Fibroblast of skin of scalp (primary cell): ENCODE data around the gene TSPOAP1.
"Not testable (repeated sequence)": the region's sequence is repeated elsewhere in the genome, so short reads cannot be mapped to it uniquely, and the experiment has no call there.

Experiments
- DNase-seq: peaks from one replicate; pipeline ENCODE4 v3.0.0-alpha.2; 2013

Gene TSPOAP1

DNA sequence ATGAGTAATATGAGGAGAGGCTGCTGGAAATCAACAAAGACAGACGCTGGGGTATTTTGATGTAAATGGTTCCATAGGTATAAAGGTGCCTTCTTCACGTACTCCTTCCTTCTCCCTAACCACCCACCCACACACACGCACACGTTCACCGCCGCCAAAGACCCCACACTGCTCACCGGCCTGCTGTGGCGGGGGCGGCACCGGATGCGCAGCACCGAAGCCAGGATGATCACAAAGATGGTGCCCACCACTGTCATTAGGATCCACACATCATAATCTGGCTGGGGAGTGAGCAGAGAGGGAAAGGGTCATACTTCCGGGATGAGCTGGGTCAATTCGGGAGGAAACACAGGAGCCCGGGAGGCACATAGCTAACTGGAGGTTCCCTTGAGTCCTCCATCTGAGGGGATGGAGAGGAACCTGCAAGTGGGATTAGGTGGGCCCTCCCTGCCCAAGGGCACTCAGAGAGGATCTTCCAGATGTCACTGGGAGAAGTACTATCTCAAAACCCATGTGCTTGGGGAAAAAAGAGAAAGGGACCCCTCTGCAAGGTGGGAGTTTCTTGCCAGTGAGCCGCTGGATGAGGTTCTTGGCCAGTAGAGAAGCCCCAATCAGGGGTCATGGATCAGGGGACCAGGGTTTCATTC lies 33.9 kb upstream of the TSPOAP1 start:
- no peak for DNase-seq

DNA sequence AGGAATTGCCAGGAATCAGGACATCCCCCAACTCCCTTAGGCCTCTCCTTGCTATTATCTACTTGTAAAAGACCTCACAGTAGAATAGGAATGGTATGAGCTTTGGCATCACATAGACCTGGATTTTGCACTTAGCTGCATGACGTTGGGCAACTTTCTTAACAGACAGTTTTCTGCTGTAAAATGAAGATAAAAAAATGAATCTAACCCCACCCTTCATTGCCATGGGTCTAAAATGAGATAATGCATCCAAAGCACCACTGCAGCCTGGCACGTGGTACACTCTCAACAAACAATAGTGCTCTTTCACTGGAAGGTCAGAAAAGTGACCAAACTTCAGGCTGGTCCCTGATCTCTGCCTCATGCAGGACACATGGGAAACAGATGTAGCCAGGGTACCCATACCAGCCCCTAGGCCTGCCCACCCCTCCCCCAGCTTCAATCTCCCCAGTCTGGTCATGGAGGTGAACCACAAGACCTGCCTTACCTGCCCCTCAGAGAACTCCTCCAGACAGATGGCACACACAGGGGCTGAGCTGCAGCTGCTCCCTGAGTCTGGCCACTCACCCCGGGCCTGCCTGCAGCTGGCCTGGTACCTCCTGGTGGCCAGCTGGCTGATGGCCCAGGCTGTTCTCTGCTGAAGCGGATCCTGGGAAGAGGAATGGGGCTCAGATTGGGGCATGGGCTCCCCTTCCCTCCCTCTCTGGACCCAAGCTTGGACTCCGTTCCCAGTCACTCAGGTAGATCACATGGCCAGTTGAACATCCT lies 31.9 kb upstream of the TSPOAP1 start:
- DNase-seq, result no peak

DNA sequence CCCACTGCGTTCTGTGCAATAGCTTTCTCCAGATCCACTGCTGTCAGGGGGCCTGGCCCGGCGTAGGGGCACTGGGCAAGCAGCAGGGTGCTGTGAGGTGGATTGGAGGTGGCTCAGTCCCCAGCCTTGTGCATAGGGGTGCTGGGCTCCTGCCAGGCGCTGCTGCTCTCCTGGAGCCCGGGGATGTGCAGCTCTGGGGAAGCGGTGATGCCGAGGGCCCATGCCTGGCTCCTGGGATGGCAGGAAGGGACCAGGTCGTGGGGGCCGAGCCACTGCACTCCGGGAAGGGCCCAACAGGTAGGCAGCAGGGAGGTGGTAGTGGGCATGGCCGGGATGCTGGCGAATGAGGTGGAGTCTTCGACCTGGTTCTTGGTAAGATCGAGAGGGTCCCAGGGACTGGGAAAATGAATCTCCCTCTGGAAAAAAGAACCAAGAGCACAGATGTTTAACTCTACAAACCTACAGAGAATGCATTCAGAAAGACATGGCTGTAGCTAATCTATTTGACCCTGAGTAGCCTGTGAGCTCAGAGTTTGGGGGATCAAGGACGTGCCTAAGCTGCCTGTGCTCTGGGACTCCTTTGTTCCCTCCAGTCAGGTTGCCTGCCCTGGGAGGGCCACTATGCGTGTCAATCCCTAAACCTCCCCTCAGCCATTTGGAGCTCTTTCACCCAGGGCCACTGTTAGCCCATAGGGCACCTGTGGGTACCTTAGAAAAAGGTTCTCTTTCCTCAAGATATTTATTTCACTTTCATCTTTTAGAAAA lies 30.0 kb upstream of the TSPOAP1 start:
- DNase-seq, result no peak

DNA sequence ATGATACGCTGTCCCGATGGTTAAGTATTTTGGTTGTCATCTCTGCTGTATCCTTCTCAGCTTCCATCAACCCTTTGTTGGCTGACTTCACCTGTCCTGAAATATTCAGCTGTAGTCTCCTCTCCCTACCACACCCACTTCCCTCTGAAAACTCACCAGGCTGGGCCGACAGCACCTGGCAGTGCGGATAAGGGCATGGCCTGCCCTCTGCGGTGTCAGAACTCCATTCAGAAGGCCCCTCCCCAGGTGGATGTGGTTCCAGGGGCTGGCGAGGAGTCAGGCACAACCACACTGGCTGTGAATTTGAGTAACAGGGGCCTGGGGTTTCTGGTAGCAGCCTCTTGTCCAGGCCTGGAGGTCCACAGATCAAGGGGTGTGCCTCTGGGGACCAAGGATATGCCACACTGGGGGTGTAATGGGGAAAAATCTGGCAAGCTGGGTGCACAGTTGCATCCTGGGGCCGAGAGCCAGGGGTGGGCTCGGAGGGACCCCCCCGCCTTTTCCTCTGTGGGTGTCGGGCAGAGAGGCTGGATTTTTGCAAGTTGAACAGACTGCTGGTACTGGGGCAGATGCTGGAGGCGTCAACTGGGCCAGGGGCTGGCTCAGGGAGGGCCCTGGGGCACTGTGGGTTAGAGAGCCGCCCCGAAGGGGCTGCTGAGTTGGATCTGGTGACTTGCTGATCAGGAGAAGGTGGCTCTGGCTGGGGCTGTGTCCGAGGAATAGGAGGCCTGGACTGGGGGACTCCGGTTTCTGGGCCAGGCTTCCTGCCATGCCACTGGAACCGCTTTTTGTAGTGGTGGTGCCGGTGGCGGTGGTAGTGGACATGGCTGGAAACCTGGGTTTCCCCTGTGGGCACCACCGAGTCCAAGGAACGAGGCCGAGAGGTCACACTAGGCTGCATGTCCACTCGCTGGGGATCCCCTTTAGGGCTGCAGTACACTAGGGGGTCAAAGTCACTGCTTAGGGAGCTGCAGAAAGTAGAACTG lies 29.0 kb upstream of the TSPOAP1 start:
- no peak for DNase-seq

DNA sequence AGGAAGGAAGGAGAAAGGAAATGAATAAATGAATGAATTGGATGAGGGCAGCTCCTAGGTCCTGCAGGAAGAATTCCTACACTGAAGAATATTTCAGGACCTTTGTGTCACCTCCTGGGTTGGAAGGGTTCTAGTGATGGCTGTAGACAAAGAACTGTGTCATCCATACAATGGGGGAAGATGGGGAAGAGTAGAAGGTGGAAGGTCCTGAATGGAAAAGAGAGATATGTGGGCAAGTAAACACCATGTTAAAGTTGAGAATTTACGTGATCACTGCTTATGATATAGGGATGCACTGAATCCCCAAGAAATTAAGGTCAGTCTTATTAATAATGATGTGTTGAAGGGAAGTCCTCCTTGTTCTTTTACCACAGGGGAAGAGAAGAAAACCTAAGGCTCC lies 27.6 kb upstream of the TSPOAP1 start:
- no peak for DNase-seq

DNA sequence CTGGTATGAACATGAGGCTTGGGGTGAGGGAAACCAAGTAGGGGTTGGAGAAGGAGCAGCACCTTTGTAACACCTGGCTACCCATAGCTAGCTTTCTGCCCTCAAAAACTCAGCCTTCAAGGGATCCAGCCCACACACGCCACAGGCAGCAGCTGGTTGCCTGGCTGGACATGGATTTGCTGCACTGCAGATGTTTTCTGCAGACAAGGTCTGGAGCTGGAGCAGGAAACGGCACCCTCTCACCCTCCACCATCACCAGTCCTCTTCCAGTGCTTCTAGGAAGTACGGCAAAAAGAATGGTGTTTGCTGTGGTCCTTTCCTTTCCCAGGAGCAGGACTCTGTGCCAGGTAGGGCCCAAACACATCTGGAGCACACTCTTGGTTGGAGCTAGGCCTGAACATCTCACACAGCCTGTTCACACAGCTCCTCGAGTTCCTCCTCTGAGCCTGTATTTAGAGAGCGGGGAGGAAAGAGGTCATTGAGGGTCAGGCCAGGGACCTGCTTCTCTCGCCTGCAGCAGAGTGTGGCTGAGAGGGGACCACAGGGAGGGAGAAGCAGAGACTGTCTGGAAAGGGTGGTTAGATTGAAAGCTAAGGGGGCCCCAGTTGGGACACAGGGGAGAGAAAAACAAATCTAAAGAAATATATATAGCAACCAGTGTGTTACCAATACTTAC lies 26.1 kb upstream of the TSPOAP1 start:
- no peak for DNase-seq

DNA sequence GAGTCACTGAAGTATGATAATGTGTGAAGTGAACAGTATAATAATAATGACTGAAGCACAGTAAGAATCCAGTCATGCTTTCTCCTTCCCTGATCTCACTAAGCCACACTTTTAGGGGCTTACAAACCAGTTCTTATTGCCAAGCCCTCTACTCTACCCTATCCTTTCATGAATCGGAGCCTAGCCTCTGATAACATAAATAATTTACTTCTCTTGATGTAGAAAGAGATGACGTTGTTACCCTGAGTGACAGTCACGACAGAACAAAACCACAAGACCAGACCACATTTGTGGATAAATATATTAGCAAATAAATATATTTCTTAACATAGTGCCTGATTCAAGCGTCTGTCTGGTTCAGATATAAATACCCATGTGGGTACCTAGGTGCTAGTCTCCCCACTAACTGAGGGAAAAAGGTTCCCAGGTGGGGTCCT lies 24.8 kb upstream of the TSPOAP1 start:
- no peak for DNase-seq

DNA sequence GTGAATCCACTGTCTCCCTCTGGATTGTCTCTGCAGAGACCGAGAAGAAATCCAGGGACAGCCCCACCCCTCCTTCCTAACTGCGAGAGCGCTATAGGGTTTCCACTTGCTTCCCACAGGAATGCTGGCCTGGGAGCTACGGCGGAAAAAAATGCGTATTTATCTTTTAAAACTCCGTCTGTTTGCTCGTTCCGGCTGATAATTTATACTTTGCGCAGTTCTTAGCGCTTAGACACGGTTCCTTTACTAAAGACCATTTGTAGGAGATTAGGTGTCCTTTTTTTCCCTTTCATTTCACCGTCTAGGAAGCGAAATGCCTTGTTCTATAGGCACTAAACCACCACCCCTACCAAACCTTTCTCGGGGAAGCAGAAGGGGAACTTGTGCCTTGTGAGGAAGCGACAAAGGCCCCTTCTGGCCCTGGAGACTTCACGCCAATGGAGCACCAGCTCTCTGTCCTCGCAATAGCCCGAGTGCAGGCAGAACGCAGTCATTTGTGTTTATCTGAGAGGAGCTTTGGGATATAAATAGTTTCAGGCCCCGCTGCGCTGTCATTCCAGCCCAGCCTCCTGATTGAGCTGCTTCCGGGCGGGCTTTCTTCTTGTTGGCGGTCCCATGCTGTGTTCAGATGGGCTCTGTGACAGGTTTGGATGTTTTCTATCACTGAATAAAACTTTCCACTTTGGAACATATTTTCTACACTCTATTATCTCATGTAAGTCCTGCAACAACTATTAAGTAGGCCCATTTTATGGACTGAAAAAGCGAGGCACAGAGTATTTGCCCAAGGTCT lies 24.2 kb upstream of the TSPOAP1 start:
- peak; percentile 57 for DNase-seq

DNA sequence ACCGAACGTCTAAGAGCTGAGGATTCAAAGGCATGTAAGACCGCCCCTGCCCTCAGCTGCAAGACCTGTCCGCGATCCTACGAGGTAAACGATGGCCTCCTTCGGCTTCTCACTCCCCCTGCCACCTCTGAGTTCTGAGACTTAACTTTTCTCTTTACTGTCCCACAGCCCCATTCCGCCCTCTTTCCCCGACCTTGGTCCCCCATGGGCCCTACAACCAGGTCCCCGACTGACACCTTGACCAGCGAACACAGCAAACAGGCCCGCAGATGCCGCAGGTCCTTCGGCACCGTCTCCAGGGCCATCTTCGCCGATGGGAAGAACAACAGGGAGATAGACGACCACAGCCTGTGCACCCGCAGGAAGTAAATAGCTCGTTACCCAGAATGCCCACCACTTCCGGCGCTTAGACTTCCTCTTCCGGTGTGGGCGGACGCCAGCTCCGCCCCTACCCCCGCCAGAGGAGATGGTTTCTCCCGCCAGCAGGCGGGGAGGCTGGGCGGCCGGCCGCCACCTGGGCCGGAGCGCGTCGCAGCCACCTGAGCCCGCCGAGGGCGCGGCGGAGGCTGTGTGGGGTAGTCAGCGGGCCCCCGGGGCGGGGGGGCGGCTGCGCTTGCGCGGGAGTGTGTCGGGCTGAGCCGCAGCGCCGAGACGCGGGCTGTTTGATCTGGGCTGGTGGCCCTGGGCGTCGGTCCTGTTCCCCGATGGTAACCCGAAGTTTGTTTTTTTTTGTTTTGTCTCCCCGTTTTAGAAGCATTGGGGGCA lies 23.4 kb upstream of the TSPOAP1 start, which contains the start of gene SUPT4H1:
SUPT4H1 (minus strand) TSS at position 371 of the 765 bp plus-strand sequence; CDS start at position 305, 66 bp downstream.
- DNase-seq, result peak; percentile 94

DNA sequence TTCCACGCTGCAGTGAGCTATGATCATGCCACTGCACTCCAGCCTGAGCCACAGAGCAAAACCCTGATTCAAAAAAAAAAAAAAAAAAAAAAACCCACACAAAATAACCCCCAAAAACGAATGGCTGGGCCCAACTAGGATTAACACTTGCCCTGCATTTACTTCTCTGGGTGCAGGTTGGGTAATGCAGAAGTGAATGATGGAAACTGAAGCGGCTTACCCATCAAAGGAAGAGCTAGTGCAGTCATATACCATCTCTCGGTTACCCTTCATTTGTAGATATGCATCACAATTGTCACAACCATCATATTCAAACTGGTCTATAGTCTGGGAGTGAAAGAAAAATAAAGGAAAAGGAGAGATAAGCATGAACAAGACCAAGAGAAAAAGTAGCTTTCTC lies 22.6 kb upstream of the TSPOAP1 start:
- DNase-seq, result no peak

DNA sequence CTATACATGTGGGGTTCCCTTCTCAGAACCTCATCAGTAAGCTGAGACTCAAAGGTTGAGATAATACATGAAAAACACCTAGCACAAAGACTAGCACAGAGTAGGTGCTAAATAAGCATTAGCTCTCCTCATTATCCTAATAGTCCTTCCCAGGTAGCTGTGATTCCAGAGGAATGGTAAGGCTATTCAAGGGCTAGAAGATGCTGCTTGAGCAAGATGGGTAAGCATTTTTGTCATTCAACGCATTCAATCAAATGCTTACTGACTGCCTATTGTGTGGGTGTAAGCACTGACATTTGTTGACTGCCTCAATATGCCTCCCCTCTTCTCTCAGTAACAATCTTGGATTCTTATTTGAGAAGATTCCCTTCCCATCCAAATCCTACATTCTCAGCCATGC lies 19.4 kb upstream of the TSPOAP1 start:
- DNase-seq, result no peak

DNA sequence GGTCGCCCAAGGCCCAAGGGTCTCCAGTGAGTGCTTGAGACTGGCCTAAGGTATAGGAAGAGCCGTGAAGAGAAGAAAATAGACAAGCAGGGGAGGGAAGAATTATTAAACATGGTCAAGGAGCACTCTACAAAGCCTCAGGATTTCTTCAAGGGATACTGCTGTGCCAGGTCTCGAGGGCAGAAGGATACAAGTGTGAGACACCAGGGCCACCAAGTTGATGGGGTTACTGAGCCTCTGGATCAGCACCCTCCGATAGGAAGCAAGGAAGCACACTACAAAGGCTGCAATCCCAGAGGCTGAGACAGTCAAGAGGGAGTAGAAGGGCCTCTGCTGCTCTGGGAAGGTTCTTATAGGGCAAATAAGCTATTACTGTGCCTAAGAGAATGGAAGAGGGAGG lies 16.9 kb upstream of the TSPOAP1 start:
- no peak for DNase-seq

DNA sequence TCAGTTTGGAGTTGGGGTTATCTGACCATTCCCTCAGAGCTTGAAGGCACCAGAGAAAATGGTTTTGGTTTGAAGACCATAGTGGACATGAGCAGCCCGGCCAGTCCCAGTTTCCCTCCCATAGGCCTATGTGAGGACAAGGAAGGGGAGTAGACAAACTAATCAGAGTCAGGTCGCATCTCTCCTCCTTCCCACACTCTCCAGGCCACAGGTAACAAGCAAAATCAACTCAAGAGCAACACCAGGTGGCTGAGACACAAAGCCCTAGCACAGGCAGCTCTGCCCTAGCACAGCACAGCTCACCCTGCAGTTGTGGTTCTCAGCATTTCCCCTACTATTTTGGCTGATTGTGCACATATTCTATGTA lies 16.2 kb upstream of the TSPOAP1 start:
- no peak for DNase-seq

DNA sequence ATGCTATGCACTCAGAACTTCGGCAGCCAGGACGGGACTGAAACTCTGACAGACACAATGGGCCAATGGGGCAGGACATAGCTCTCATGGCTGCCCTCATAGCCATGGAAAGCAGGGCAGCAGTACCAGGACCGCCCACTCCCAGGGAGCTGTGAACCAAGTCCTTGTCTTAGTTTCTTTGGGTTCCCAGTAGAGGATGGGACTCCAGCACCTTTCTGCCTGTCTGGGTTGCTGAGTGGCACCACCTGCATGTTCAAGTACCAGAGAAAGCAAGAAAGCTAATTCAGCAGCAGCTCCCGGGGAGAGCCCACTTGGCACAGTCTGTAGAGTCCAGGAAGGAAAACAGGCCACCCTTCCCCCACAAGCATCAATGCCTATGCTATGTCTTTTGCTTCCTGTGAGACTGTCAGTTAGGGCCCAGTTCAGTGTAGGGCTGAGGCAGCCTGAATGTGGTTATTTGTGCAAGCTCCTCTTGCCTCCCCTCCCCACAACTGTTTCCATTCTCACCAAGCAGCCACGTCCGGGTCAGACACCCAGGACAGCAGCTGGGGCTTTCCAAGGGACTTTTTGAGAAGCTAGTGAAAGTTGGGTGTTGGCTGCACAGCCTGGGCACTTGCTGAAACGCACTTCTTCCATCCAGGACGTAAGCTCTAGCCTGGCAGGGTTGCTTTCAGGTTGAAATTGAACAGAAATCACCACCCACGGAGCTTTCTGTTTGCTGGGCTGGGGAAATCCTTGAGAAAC lies 15.6 kb upstream of the TSPOAP1 start:
- no peak for DNase-seq

DNA sequence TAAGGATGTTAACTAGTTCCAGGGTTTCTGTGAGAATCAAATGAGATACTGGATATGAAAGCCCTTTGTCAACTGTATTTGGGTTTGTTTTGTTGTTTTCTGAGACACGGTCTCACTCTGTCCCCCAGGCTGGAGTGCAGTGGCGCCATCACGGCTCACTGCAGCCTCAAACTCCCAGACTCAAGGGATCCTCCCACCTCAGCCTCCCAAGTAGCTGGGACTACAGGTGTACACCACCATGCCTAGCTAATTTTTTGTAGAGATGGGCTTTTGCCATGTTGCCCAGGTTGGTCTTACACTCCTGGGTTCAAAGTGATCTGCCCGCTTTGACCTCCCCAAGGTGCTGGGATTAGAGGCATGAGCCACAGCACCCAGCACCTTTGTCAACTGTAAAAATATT lies 14.5 kb upstream of the TSPOAP1 start:
- no peak for DNase-seq

DNA sequence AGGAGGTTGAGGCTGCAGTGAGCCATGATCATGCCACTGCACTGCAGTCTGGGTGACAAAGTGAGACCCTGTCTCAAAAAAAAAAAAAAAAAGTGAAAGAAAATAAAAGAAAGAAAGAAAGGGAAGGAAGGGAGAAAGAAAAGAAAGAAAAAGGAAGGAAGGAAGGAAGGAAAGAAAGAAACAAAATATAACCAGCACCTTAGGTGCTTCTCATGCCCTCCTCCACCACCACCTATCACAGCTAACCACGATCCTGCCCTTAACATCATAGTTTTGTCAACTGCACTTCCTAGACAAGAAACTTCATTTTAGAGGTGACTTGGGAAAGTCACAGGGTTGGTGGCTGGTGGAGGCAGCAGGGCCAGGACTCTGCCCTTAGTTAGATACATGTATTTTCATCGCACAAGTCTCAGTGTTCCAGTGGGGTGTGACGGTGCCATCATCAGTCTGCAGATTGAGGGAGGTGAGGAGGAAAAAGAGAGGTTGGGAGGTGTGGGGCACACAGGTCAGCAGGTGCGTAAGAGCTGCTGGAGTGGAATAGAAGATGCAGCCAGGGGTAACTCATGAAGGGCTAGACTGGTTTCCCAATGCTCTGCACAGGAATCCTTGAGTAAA lies 13.4 kb upstream of the TSPOAP1 start:
- no peak for DNase-seq

DNA sequence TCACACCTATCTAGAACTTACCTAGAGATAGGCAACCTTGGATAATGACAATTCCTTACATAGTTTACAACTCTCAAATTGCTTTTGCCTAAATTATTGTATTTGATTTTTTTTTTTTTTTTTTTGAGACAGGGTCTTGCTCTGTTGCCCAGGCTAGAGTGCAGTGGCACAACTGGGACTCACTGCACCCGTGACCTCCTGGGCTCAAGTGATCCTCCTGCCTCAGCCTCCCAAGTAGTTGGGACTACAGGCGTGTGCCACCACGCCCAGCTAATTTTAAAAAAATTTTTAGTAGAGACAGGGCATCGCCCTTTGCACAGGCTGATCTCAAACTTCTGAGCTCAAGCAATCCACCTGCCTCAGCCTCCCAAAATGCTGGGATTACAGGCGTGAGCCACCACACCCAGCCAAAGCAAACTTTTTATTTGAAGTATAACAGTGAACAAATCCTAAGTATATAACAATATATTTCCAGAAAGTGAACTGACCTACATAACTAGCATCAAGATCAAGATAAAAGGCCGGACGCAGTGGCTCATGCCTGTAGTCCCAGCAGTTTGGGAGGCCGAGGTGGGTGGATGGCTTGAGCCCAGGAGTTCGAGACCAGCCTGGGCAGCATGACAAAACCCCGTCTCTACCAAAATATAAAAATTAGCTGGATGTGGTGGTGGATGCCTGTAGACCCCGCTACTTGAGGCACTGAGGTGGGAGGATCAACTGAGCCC lies 12.7 kb upstream of the TSPOAP1 start:
- DNase-seq, result not testable (repeated sequence)

DNA sequence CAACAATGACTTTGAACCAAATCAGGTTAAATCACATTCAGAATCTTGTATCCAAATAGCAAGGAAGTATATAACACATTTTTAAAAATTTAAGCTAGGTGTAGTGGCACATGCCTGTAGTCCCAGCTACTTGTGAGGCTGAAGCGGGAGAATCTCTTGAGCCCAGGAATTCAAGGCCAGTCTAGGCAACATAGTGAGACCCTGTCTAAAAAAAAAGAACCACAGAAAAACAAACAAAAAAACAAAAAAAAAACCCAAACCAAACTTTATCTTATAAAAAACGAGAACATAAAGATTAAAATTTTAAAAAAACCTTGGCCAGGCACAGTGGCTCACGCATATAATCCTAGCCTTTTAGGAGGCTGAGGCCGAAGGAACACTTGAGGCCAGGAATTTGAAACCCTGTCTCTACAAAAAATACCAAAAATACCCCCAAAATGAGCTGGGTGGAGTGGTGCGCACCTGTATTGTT lies 11.8 kb upstream of the TSPOAP1 start:
- no peak for DNase-seq
